ENCODE measurements around the gene CFAP68. TPM values are rescaled to one million over a fixed set of nuclear protein-coding genes. Genes with fewer than 3 reads are reported as not detected.

The CFAP68 gene
- total and polyA plus RNA-seq, 9 of the 15 experiments (the other 6 are each of a cell fraction or from before 2014, with no cell fraction given), result 22.8 to 72.3 (median 52.5) TPM

- ATAC-seq, result no peak
- in situ Hi-C loops (cut with MboI) (no loop called here), intact Hi-C loops (cut with micrococcal nuclease) (no loop called here)
- 66% methylated on average over 3 of the region's 3 CpGs for WGBS (ENCODE audit: insufficient coverage, low coverage, missing lambda C conversion rate)
- Histone ChIP-seq H3K9me3 (replicated peaks; ENCODE audit: control insufficient read depth, insufficient read depth, low read depth, low read length) (no peaks in the 10 kb centered on the region), H3K4me1 (replicated peaks in 1 of 2; ENCODE audit: control insufficient read depth in 2 of 2, insufficient read depth in 2 of 2, low read length in 2 of 2) (no peaks in the 10 kb centered on the region), H3K27ac (ENCODE audit: extremely low read depth, low read depth, low read length) (no peak overlapping the region), H2AFZ (ENCODE audit: low read depth, low read length) (no peak overlapping the region), H3K27me3 (ENCODE audit: control insufficient read depth in 2 of 2, insufficient read depth in 2 of 2, low read length in 2 of 2) (no peaks in the 10 kb centered on the region), H3K4me2 (ENCODE audit: insufficient read depth, low read length) (no peak overlapping the region), H3K9me1 (ENCODE audit: control insufficient read depth, insufficient read depth, low read length) (no peaks in the 10 kb centered on the region), H3K4me3 (no peak overlapping the region), H3K36me3 (ENCODE audit: control insufficient read depth, insufficient read depth, low read length) (peaks cover 46% of the 10 kb centered on the region), H3K79me2 (ENCODE audit: control insufficient read depth, insufficient read depth, low read length) (no peaks in the 10 kb centered on the region), H4K20me1 (replicated peaks; ENCODE audit: control insufficient read depth, insufficient read depth, low read length) (no peaks in the 10 kb centered on the region), H3K9ac (ENCODE audit: insufficient read depth in 1 of 2, low read depth in 2 of 2, low read length in 2 of 2) (no peak overlapping the region)
- TF ChIP-seq RBM17 (IDR thresholded peaks at IDR 0.05; ENCODE audit: borderline replicate concordance, low read depth, low read length) (no peak), ZNF584 (CRISPR knock-in tag; IDR thresholded peaks at IDR 0.05; ENCODE audit: low read depth) (no peak), ZBTB34 (CRISPR knock-in tag; IDR thresholded peaks at IDR 0.05) (no peak), NR0B1 (IDR thresholded peaks at IDR 0.05; ENCODE audit: partially characterized antibody) (no peak), VEZF1 (CRISPR knock-in tag; IDR thresholded peaks at IDR 0.05) (no peak), ZNF449 (CRISPR knock-in tag; IDR thresholded peaks at IDR 0.05) (no peak), SMARCC2 (IDR thresholded peaks at IDR 0.05; ENCODE audit: low read depth) (no peak)
- DNase-seq (ENCODE audit: extremely low read depth in 1 of 4, low spot score in 3 of 4), result no peak
- BruUV-seq (replicated peaks), result no TSS peak
- FAIRE-seq, result no peak
- POLR2A ChIA-PET, result no interaction called here
- CTCF ChIA-PET (ENCODE audit: low intra/inter-chr PET ratio), result no interaction called here
Observed at GRCh38 chr11:111860257-111860656, 19.1 kb upstream of the CFAP68 start.
